Activated CD4-positive, alpha-beta T cell treated with anti-CD3 and anti-CD28 coated beads, Interleukin-2, Interleukin-4, amounts not matched to agents 100 ng/mL and 50 ng/mL, durations not matched to agents 16 hours and 8 hours (primary cell): ENCODE measurements around the gene PLEKHF1.

ENCODE experiments used
- DNase-seq: peaks from one replicate; pipeline ENCODE4 v3.0.0-alpha.2; 2020; ENCODE audit warnings: low spot score

Gene PLEKHF1

GRCh38 chr19:29634423-29635130, 30.7 kb upstream of the PLEKHF1 start:
- DNase-seq = no peak

- DNase-seq = no peak
These were observed 29.3 kb upstream of the PLEKHF1 start for GRCh38 chr19:29635963-29636362.

- no peak for DNase-seq
These were observed 28.5 kb upstream of the PLEKHF1 start for GRCh38 chr19:29636553-29637360.

GRCh38 chr19:29639086-29639485, 26.2 kb upstream of the PLEKHF1 start:
- no peak for DNase-seq

GRCh38 chr19:29640231-29640630, 25.0 kb upstream of the PLEKHF1 start:
- no peak for DNase-seq

- no peak for DNase-seq
These were observed 23.7 kb upstream of the PLEKHF1 start for GRCh38 chr19:29641597-29641996.

- DNase-seq = no peak
These were observed 21.8 kb upstream of the PLEKHF1 start for GRCh38 chr19:29643361-29643935.

GRCh38 chr19:29644210-29644609, 21.1 kb upstream of the PLEKHF1 start:
- DNase-seq = no peak

- no peak for DNase-seq
These were observed 19.8 kb upstream of the PLEKHF1 start for GRCh38 chr19:29645491-29645867.

- no peak for DNase-seq
These were observed 19.4 kb upstream of the PLEKHF1 start for GRCh38 chr19:29645911-29646310.

GRCh38 chr19:29650772-29651387, 14.4 kb upstream of the PLEKHF1 start:
- no peak for DNase-seq

GRCh38 chr19:29651622-29652394, 13.5 kb upstream of the PLEKHF1 start:
- DNase-seq = no peak

- no peak for DNase-seq
These were observed 11.9 kb upstream of the PLEKHF1 start for GRCh38 chr19:29653398-29653797.

GRCh38 chr19:29655648-29656335, 9.5 kb upstream of the PLEKHF1 start:
- no peak for DNase-seq

- DNase-seq = no peak
These were observed 6.9 kb upstream of the PLEKHF1 start for GRCh38 chr19:29658221-29658991.

- DNase-seq = no peak
These were observed 4.4 kb upstream of the PLEKHF1 start for GRCh38 chr19:29660835-29661234.

GRCh38 chr19:29662278-29662603, 3.0 kb upstream of the PLEKHF1 start:
- no peak for DNase-seq

- peak; percentile 58 for DNase-seq
These were observed 2.5 kb upstream of the PLEKHF1 start for GRCh38 chr19:29662604-29663404.

- no peak for DNase-seq
These were observed 1.2 kb upstream of the PLEKHF1 start for GRCh38 chr19:29663861-29664752.
